ENCODE measurements around the gene FAM120B. TPM values are rescaled to one million over a fixed set of nuclear protein-coding genes. Genes with fewer than 3 reads are reported as not detected.

Gene FAM120B
- total RNA-seq, 3 donors from 2014 or later: 30.7 to 40.0 (median 38.3) TPM

GRCh38 chr6:170452767-170453545 is 146.4 kb downstream of the FAM120B start:
- Histone ChIP-seq H3K9me3 (no peaks in the 10 kb centered on the region), H3K36me3 (ENCODE audit: low read depth) (no peaks in the 10 kb centered on the region), H3K4me1 (ENCODE audit: low read depth) (no peaks in the 10 kb centered on the region), H3K4me3 (no peak overlapping the region)
- intact Hi-C loops (cut with DNase I, micrococcal nuclease): no loop called here
- ATAC-seq (no peak), DNase-seq (no peak)
- TF ChIP-seq CTCF (IDR thresholded peaks at IDR 0.05): no peak

GRCh38 chr6:170453586-170454511 is 147.3 kb downstream of the FAM120B start:
- ATAC-seq: no peak

GRCh38 chr6:170454512-170455285 is 148.1 kb downstream of the FAM120B start:
- H3K4me1 ChIP-seq (ENCODE audit: low read depth): no peaks in the 10 kb centered on the region
- no peaks in the 10 kb centered on the region for H3K36me3 ChIP-seq (ENCODE audit: low read depth)
- no peak for TF ChIP-seq CTCF (IDR thresholded peaks at IDR 0.05)
- ATAC-seq: no peak
- no peak for DNase-seq
- H3K4me3 ChIP-seq: no peak overlapping the region
- intact Hi-C loops (cut with DNase I, micrococcal nuclease): no loop called here
- no peaks in the 10 kb centered on the region for H3K9me3 ChIP-seq

More at GRCh38 chr6:170453586-170454511, 147.3 kb downstream of the FAM120B start:
- Histone ChIP-seq H3K4me3 (no peak overlapping the region), H3K9me3 (no peaks in the 10 kb centered on the region), H3K36me3 (ENCODE audit: low read depth) (no peaks in the 10 kb centered on the region), H3K4me1 (ENCODE audit: low read depth) (no peaks in the 10 kb centered on the region)
- no peak for DNase-seq
- intact Hi-C loops (cut with DNase I, micrococcal nuclease): no loop called here
- TF ChIP-seq CTCF (IDR thresholded peaks at IDR 0.05): no peak

GRCh38 chr6:170455335-170455979 is 148.9 kb downstream of the FAM120B start:
- DNase-seq (no peak), ATAC-seq (no peak)
- intact Hi-C loops (cut with DNase I, micrococcal nuclease): no loop called here
- TF ChIP-seq CTCF (IDR thresholded peaks at IDR 0.05): no peak
- H3K36me3 ChIP-seq (ENCODE audit: low read depth): no peaks in the 10 kb centered on the region
- no peak overlapping the region for H3K4me3 ChIP-seq
- no peaks in the 10 kb centered on the region for H3K9me3 ChIP-seq
- H3K4me1 ChIP-seq (ENCODE audit: low read depth): no peaks in the 10 kb centered on the region

GRCh38 chr6:170456334-170456733 is 149.8 kb downstream of the FAM120B start:
- Histone ChIP-seq H3K9me3 (no peaks in the 10 kb centered on the region), H3K4me3 (no peak overlapping the region), H3K4me1 (ENCODE audit: low read depth) (no peaks in the 10 kb centered on the region), H3K36me3 (ENCODE audit: low read depth) (no peaks in the 10 kb centered on the region)
- no peak for TF ChIP-seq CTCF (IDR thresholded peaks at IDR 0.05)
- DNase-seq (no peak), ATAC-seq (no peak)
- intact Hi-C loops (cut with DNase I, micrococcal nuclease): no loop called here
